Measurements from ENCODE around the gene SERTAD2.

The SERTAD2 gene

DNA sequence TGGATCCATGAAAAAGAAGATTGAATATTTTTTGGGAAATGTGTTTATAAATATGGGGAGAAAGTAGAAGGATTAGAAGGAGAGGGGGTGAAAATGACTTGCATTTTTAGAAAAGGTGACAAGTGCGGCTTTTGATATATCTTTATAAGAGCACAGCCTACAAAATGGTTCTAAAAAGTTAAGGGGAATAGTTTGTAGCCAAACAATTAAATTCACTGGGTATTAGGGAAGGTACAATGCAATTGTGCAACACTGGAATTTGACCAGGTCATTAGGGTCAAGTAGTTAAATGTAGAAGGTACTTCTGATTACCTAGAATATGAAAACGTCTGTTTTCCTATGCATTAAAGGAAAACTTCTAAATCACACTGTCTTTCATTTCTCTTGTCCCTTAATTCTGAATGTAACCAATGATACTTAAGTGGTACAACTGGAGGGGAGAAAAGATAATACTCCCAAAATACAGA lies 44.5 kb upstream of the SERTAD2 start:
- H3K27ac ChIP-seq = no peak overlapping the region
- no peaks in the 10 kb centered on the region for H3K4me1 ChIP-seq (ENCODE audit: low read depth, poor library complexity, severe bottlenecking)

DNA sequence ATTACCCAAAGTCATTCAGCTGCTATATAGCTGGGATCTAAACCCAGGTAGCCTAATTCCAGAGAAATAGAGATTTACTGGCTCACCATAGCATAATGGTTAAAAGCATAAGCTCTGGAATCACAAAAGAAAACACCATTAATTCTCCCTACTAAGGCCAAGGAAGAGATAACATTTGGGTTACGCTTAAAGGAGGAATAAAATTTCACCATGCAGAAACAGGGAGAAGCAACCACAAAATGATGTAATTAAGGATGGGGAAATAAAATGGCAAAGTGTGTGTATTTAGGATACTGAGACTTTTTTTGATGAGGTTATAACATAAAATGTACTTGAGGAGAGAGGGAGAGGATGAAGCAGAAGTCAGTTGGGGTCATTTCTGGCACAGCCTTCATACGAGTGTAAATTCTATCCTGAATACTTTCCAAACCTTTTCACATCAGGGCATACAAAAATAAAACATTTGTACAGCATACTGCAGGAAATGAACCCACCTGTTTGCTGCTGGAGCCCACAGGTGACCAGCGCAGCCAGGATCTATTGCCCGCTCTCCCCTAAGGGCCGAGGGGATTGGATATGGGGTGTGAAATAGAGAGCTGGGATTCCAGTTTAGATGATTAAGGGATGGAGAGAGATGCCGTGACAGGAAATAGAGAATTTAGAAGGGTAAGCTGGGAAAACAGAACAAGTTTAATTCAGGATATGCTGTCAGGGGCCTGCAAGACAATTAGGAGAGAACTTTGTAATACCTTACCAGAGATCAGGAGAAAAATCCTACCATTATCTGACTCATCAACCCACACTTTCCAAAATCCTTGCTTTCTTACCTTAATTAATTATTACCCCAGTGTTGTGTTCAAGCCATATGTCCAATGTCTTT lies 43.8 kb upstream of the SERTAD2 start:
- Histone ChIP-seq H3K36me3 (ENCODE audit: insufficient read depth) (no peaks in the 10 kb centered on the region), H3K79me2 (ENCODE audit: insufficient read depth, low read depth) (no peaks in the 10 kb centered on the region), H2AFZ (ENCODE audit: low read depth) (no peak overlapping the region), H3K4me2 (no peak overlapping the region), H3K4me1 (ENCODE audit: low read depth, poor library complexity, severe bottlenecking) (no peaks in the 10 kb centered on the region), H4K20me1 (ENCODE audit: insufficient read depth) (no peaks in the 10 kb centered on the region), H3K9ac (no peak overlapping the region), H3K27me3 (ENCODE audit: insufficient read depth, low read depth) (no peaks in the 10 kb centered on the region), H3K27ac (no peak overlapping the region), H3K4me3 (IDR thresholded peaks at IDR 0.05; ENCODE audit: insufficient read depth, low read depth, low read length) (no peak overlapping the region)
- TF ChIP-seq, protein P1, sequence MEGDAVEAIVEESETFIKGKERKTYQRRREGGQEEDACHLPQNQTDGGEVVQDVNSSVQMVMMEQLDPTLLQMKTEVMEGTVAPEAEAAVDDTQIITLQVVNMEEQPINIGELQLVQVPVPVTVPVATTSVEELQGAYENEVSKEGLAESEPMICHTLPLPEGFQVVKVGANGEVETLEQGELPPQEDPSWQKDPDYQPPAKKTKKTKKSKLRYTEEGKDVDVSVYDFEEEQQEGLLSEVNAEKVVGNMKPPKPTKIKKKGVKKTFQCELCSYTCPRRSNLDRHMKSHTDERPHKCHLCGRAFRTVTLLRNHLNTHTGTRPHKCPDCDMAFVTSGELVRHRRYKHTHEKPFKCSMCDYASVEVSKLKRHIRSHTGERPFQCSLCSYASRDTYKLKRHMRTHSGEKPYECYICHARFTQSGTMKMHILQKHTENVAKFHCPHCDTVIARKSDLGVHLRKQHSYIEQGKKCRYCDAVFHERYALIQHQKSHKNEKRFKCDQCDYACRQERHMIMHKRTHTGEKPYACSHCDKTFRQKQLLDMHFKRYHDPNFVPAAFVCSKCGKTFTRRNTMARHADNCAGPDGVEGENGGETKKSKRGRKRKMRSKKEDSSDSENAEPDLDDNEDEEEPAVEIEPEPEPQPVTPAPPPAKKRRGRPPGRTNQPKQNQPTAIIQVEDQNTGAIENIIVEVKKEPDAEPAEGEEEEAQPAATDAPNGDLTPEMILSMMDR (conservative IDR thresholded peaks at IDR 0.05; ENCODE audit: low read depth, low read length) = no peak

More for the DNA sequence above, 44.5 kb upstream of the SERTAD2 start:
- Histone ChIP-seq H3K36me3 (ENCODE audit: insufficient read depth) (no peaks in the 10 kb centered on the region), H3K4me2 (no peak overlapping the region), H2AFZ (ENCODE audit: low read depth) (no peak overlapping the region), H3K9ac (no peak overlapping the region), H4K20me1 (ENCODE audit: insufficient read depth) (no peaks in the 10 kb centered on the region), H3K79me2 (ENCODE audit: insufficient read depth, low read depth) (no peaks in the 10 kb centered on the region), H3K4me3 (IDR thresholded peaks at IDR 0.05; ENCODE audit: insufficient read depth, low read depth, low read length) (no peak overlapping the region), H3K27me3 (ENCODE audit: insufficient read depth, low read depth) (no peaks in the 10 kb centered on the region)
- TF ChIP-seq, protein P1 (conservative IDR thresholded peaks at IDR 0.05; ENCODE audit: low read depth, low read length) = no peak

DNA sequence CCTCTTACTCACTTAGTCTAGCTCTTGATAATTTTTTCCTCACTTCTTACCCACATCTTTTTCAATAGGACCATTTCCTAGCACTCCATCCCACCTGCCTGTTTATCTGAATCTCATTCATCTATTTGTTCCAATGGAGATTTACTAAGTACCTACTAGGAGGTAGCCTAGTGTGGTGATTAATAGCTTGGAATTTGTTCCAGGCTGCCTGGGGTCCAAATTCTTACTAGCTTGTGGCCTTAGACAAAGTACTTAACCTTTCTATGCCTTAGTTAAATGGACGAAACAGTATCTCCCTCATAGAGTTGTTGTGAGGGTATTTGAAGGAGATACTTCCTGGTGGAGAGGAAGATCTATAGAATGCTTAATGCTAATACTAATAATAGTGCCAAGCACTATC lies 42.9 kb upstream of the SERTAD2 start:
- H2AFZ ChIP-seq (ENCODE audit: low read depth) = no peak overlapping the region

DNA sequence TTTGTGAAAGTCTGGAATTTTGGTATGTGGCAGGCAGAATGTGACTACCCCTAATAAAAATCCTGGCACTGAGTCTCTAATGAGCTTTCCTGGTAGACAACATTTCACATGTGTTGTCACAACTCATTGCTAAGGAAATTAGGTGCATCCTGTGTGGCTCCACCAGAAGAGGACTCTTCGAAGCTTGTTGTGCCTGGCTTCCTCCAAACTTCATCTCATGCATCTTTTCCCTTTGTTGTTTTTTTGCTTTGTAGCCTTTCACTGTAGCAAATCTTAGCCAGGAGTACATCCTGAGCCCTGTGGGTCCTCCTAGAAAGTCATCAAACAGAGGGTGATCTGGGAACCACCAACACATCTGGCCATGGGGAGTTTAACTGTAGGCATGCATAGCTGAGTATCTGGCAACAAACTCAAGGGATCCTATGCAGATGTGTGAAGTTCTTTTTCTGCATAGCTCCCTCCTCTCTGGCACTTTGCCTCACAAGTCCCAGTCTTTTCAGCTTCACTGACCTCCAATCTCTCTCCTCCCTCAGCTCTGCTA lies 42.1 kb upstream of the SERTAD2 start:
- no peak overlapping the region for H2AFZ ChIP-seq (ENCODE audit: low read depth)
- H3K9ac ChIP-seq = no peak overlapping the region
- no peaks in the 10 kb centered on the region for H3K4me1 ChIP-seq (ENCODE audit: low read depth, poor library complexity, severe bottlenecking)
- no peaks in the 10 kb centered on the region for H3K79me2 ChIP-seq (ENCODE audit: insufficient read depth, low read depth)
- no peak overlapping the region for H3K4me3 ChIP-seq (IDR thresholded peaks at IDR 0.05; ENCODE audit: insufficient read depth, low read depth, low read length)
- H3K27me3 ChIP-seq (ENCODE audit: insufficient read depth, low read depth) = no peaks in the 10 kb centered on the region
- H3K27ac ChIP-seq = no peak overlapping the region
- TF ChIP-seq, protein P1 (conservative IDR thresholded peaks at IDR 0.05; ENCODE audit: low read depth, low read length) = no peak
- no peaks in the 10 kb centered on the region for H3K36me3 ChIP-seq (ENCODE audit: insufficient read depth)
- no peaks in the 10 kb centered on the region for H4K20me1 ChIP-seq (ENCODE audit: insufficient read depth)
- H3K4me2 ChIP-seq = no peak overlapping the region

More for the DNA sequence above, 42.9 kb upstream of the SERTAD2 start:
- TF ChIP-seq, protein P1 (conservative IDR thresholded peaks at IDR 0.05; ENCODE audit: low read depth, low read length) = no peak
- Histone ChIP-seq H3K36me3 (ENCODE audit: insufficient read depth) (no peaks in the 10 kb centered on the region), H3K4me3 (IDR thresholded peaks at IDR 0.05; ENCODE audit: insufficient read depth, low read depth, low read length) (no peak overlapping the region), H3K79me2 (ENCODE audit: insufficient read depth, low read depth) (no peaks in the 10 kb centered on the region), H4K20me1 (ENCODE audit: insufficient read depth) (no peaks in the 10 kb centered on the region), H3K27ac (no peak overlapping the region), H3K27me3 (ENCODE audit: insufficient read depth, low read depth) (no peaks in the 10 kb centered on the region), H3K9ac (no peak overlapping the region), H3K4me2 (no peak overlapping the region), H3K4me1 (ENCODE audit: low read depth, poor library complexity, severe bottlenecking) (no peaks in the 10 kb centered on the region)

All from KMS-11 (cell line).